Midbrain (tissue), 1 donor: Measurements from ENCODE around the gene TNS3.

Experiments
- DNase-seq: peaks from one replicate; lab custom pipeline; 2025; lab: John Stamatoyannopoulos, UW

The TNS3 gene

GRCh38 chr7:47256016-47256415 is 325.9 kb downstream of the TNS3 start:
- no peak for DNase-seq

GRCh38 chr7:47255441-47255840 is 326.5 kb downstream of the TNS3 start:
- no peak for DNase-seq

GRCh38 chr7:47255007-47255406 is 326.9 kb downstream of the TNS3 start:
- DNase-seq = no peak

GRCh38 chr7:47254081-47254977 is 327.6 kb downstream of the TNS3 start:
- peak; percentile 38 for DNase-seq

- peak; percentile 43 for DNase-seq
Observed at GRCh38 chr7:47253650-47254080, 328.2 kb downstream of the TNS3 start.

- DNase-seq = no peak
Observed at GRCh38 chr7:47252675-47253074, 329.2 kb downstream of the TNS3 start.

- DNase-seq = no peak
Observed at GRCh38 chr7:47249361-47249760, 332.6 kb downstream of the TNS3 start.

GRCh38 chr7:47248797-47249196 is 333.1 kb downstream of the TNS3 start:
- no peak for DNase-seq

- DNase-seq = no peak
Observed at GRCh38 chr7:47247132-47247531, 334.8 kb downstream of the TNS3 start.

GRCh38 chr7:47244692-47245091 is 337.2 kb downstream of the TNS3 start:
- DNase-seq = no peak

- no peak for DNase-seq
Observed at GRCh38 chr7:47241112-47242065, 340.5 kb downstream of the TNS3 start.

GRCh38 chr7:47239931-47240421 is 341.9 kb downstream of the TNS3 start:
- peak; percentile 7 for DNase-seq

- DNase-seq = no peak
Observed at GRCh38 chr7:47239034-47239433, 342.9 kb downstream of the TNS3 start.

GRCh38 chr7:47236480-47237129 is 345.3 kb downstream of the TNS3 start:
- no peak for DNase-seq

- DNase-seq = no peak
Observed at GRCh38 chr7:47233996-47234395, 347.9 kb downstream of the TNS3 start.

- DNase-seq = no peak
Observed at GRCh38 chr7:47232751-47233412, 349.0 kb downstream of the TNS3 start.

GRCh38 chr7:47231627-47232026 is 350.3 kb downstream of the TNS3 start:
- DNase-seq = no peak

GRCh38 chr7:47231032-47231431 is 350.9 kb downstream of the TNS3 start:
- no peak for DNase-seq

GRCh38 chr7:47228386-47229014 is 353.4 kb downstream of the TNS3 start:
- DNase-seq = no peak

- no peak for DNase-seq
Observed at GRCh38 chr7:47227762-47228177, 354.1 kb downstream of the TNS3 start.

GRCh38 chr7:47226696-47227095 is 355.2 kb downstream of the TNS3 start:
- DNase-seq = no peak
